Natural killer cell (primary cell): ENCODE data around the gene FNBP1. TPM values are rescaled to one million over a fixed set of nuclear protein-coding genes. Genes with fewer than 3 reads are reported as not detected.
A peak's percentile ranks its signal among the peaks of the same experiment; 100 is the strongest.

Source experiments
- ATAC-seq, 3 donors: fragments of 150-1000 bp in 2 of 3; fragments of 200-7000 bp in 1 of 3; cut with Tn5 transposase; 1 replicate in 1 of 3; 2 replicates in 2 of 3; pipeline ENCODE4 v1.10.0; 2021; ENCODE audit warnings: mild to moderate bottlenecking in 2 of 3, moderate library complexity in 2 of 3
- DNase-seq, 2 donors: peaks; one replicate each; pipeline versions ENCODE4 v3.0.0 to v3.0.0-alpha.2; 2013 to 2021; ENCODE audit warnings: mixed read lengths in 1 of 2
- H3K27ac ChIP-seq: one replicate; pipeline ENCODE4 v1.5.1; 2013; ENCODE audit warnings: mild to moderate bottlenecking, low read length
- H3K27me3 ChIP-seq: one replicate; pipeline ENCODE4 v1.6.1; 2013; ENCODE audit warnings: low read length; ENCODE audit not compliant: control insufficient read depth, insufficient read depth
- H3K36me3 ChIP-seq: one replicate; pipeline ENCODE4 v1.6.1; 2013; ENCODE audit warnings: low read length; ENCODE audit not compliant: control insufficient read depth, insufficient read depth
- H3K4me1 ChIP-seq: one replicate; pipeline ENCODE4 v1.6.1; 2013; ENCODE audit warnings: low read length; ENCODE audit not compliant: control insufficient read depth, insufficient read depth
- H3K4me3 ChIP-seq: one replicate; pipeline ENCODE4 v1.5.1; 2013; ENCODE audit warnings: low read length
- H3K9me3 ChIP-seq: one replicate; pipeline ENCODE4 v1.6.1; 2013; ENCODE audit warnings: low read length; ENCODE audit not compliant: control insufficient read depth, insufficient read depth
- H3K27ac Mint-ChIP-seq, 2 donors: one replicate each; pipeline ENCODE4 v1.8.0; 2022; ENCODE audit warnings: mild to moderate bottlenecking in 2 of 2, mixed read lengths in 2 of 2, moderate library complexity in 1 of 2
- H3K27me3 Mint-ChIP-seq, 2 donors: one replicate each; pipeline ENCODE4 v1.8.0; 2022; ENCODE audit warnings: low read depth in 2 of 2, mixed read lengths in 2 of 2
- H3K36me3 Mint-ChIP-seq: one replicate; pipeline ENCODE4 v1.8.0; 2022; ENCODE audit warnings: mixed read lengths
- H3K4me1 Mint-ChIP-seq, 2 donors: one replicate each; pipeline ENCODE4 v1.8.0; 2022; ENCODE audit warnings: mixed read lengths in 2 of 2
- H3K4me3 Mint-ChIP-seq: one replicate; pipeline ENCODE4 v1.8.0; 2022; ENCODE audit warnings: mild to moderate bottlenecking, moderate library complexity, mixed read lengths
- H3K9me3 Mint-ChIP-seq, 2 donors: one replicate each; pipeline ENCODE4 v1.8.0; 2022; ENCODE audit warnings: mixed read lengths in 2 of 2
- CTCF ChIP-seq: fragments of 200-600 bp; IDR thresholded peaks from one replicate; pipeline ENCODE4 v1.8.0; 2022; ENCODE audit warnings: antibody characterized with exemption
- WGBS: methylation state at CpG from one replicate; pipeline ENCODE4 v1.1.7; 2013; ENCODE audit warnings: missing lambda C conversion rate; ENCODE audit not compliant: insufficient coverage; 5-methylcytosine and 5-hydroxymethylcytosine counted together
- intact Hi-C: fragments of 100-400 bp; cut with micrococcal nuclease; formaldehyde crosslinking; loops from one replicate; pipeline ENCODE4 v1.14.2; 2022
- total RNA-seq, 4 donors: library from RNA; stranded (reverse); fragments of 120-200 nt in 1 of 4; gene quantifications; one replicate each; pipeline versions ENCODE4 v1.2.3 to v1.2.4, GENCODE V29; 2013 to 2022

Gene FNBP1
- total RNA-seq, 3 donors from 2014 or later (not counting 1 experiment from before 2014, with no cell fraction given) = 177 to 209 (median 203) TPM

GRCh38 chr9:129990269-129991010, 52.5 kb downstream of the FNBP1 start:
- Histone ChIP-seq H3K9me3 (no peaks in the 10 kb centered on the region), H3K36me3 (peaks cover 15% of the 10 kb centered on the region), H3K4me1 (peaks cover 40% of the 10 kb centered on the region), H3K27me3 (no peaks in the 10 kb centered on the region), H3K4me3 (no peak overlapping the region), H3K27ac (peak overlapping the region; percentile 77)
- peak; percentile 45 to 75 (median 54) for ATAC-seq
- H3K4me3 Mint-ChIP-seq = peak overlapping the region; percentile 18
- intact Hi-C loops = no loop called here
- 38% methylated on average over 6 of the region's 6 CpGs for WGBS
- DNase-seq = peak in 1 of 2 donors; percentile 75
- peaks cover 47 to 59% of the 10 kb centered on the region in 2 donors for H3K4me1 Mint-ChIP-seq
- H3K36me3 Mint-ChIP-seq = no peaks in the 10 kb centered on the region
- no peaks in the 10 kb centered on the region for H3K27me3 Mint-ChIP-seq
- TF ChIP-seq CTCF = no peak
- H3K27ac Mint-ChIP-seq = peak overlapping the region; percentile 61 to 85
- no peaks in the 10 kb centered on the region for H3K9me3 Mint-ChIP-seq

GRCh38 chr9:129989740-129990139, 53.2 kb downstream of the FNBP1 start:
- Mint-ChIP-seq H3K9me3 (no peaks in the 10 kb centered on the region), H3K4me1 (peaks cover 44 to 58% of the 10 kb centered on the region in 2 donors), H3K27ac (peak overlapping the region; percentile 72 to 85), H3K36me3 (no peaks in the 10 kb centered on the region), H3K4me3 (no peak overlapping the region), H3K27me3 (no peaks in the 10 kb centered on the region)
- intact Hi-C loops = no loop called here
- peaks cover 15% of the 10 kb centered on the region for H3K36me3 ChIP-seq
- no peak overlapping the region for H3K4me3 ChIP-seq
- no peaks in the 10 kb centered on the region for H3K9me3 ChIP-seq
- peaks cover 37% of the 10 kb centered on the region for H3K4me1 ChIP-seq
- DNase-seq (no peak), ATAC-seq (no peak)
- H3K27me3 ChIP-seq = no peaks in the 10 kb centered on the region
- WGBS = 77% methylated on average over 7 of the region's 7 CpGs
- TF ChIP-seq CTCF = no peak
- H3K27ac ChIP-seq = peak overlapping the region; percentile 46

GRCh38 chr9:129989362-129989708, 53.7 kb downstream of the FNBP1 start:
- TF ChIP-seq CTCF = no peak
- Mint-ChIP-seq H3K9me3 (no peaks in the 10 kb centered on the region), H3K27me3 (no peaks in the 10 kb centered on the region), H3K4me3 (no peak overlapping the region), H3K4me1 (peaks cover 46 to 61% of the 10 kb centered on the region in 2 donors), H3K27ac (peak overlapping the region; percentile 72 to 85), H3K36me3 (no peaks in the 10 kb centered on the region)
- H3K4me3 ChIP-seq = no peak overlapping the region
- peak overlapping the region; percentile 46 for H3K27ac ChIP-seq
- no peak for ATAC-seq
- H3K27me3 ChIP-seq = no peaks in the 10 kb centered on the region
- DNase-seq = no peak
- intact Hi-C loops = no loop called here
- H3K9me3 ChIP-seq = no peaks in the 10 kb centered on the region
- 64% methylated on average over 3 of the region's 3 CpGs for WGBS
- H3K4me1 ChIP-seq = peaks cover 37% of the 10 kb centered on the region
- H3K36me3 ChIP-seq = peaks cover 14% of the 10 kb centered on the region
